HCT116 (cell line): Measurements from ENCODE around the gene NRTN. TPM values are rescaled to one million over a fixed set of nuclear protein-coding genes. Genes with fewer than 3 reads are reported as not detected.
"Not testable (repeated sequence)": the region's sequence is repeated elsewhere in the genome, so short reads cannot be mapped to it uniquely, and the experiment has no call there.

Experiments used
- ATAC-seq: fragments of 200-7000 bp; cut with Tn5 transposase; 2 replicates; pipeline ENCODE4 v1.9.1; 2020; ENCODE audit warnings: mild to moderate bottlenecking, moderate library complexity
- BruUV-seq: library from RNA; stranded (reverse); fragments of 400-500 nt; replicated peaks from 2 replicates; lab custom pipeline; 2021; lab: Mats Ljungman, UMichigan
- CTCF ChIA-PET: fragments of 300-600 bp; sonication (Branson Sonifier 250); formaldehyde crosslinking; loops from one replicate; lab custom pipeline; 2021; ENCODE audit warnings: antibody characterized with exemption; lab: Charles Lee
- POLR2A ChIA-PET: fragments of 300-600, 350-600 bp; sonication (Branson Sonifier 250); formaldehyde crosslinking; loops from one replicate; lab custom pipeline; 2021; ENCODE audit warnings: antibody characterized with exemption; lab: Charles Lee
- RAD21 ChIA-PET, 2 experiments: fragments of 300-600 bp; sonication (Branson Sonifier 250); formaldehyde crosslinking; loops; one replicate each; lab custom pipeline; 2023; ENCODE audit warnings: low total read pairs in 2 of 2; ENCODE audit not compliant: uncharacterized antibody in 2 of 2, unreplicated experiment in 2 of 2, low non-redundant PET in 1 of 2; lab: Charles Lee
- DNase-seq: peaks from one replicate; pipeline ENCODE4 v3.0.0-alpha.2; 2010; ENCODE audit warnings: low read depth, low spot score
- H2AFZ ChIP-seq: fragments of 200-600 bp; shearing (Covaris generic), sonication (generic); 2 replicates; pipeline ENCODE4 v1.6.1; 2017; ENCODE audit warnings: low read depth, mixed run types, mixed read lengths, antibody characterized with exemption, low read length; ENCODE audit not compliant: poor library complexity, severe bottlenecking
- H3K27ac ChIP-seq: 2 replicates; pipeline ENCODE4 v1.5.1; 2012; ENCODE audit warnings: low read depth, low read length
- H3K27me3 ChIP-seq: fragments of 200-600 bp; sonication (generic); 2 replicates; pipeline ENCODE4 v1.6.1; 2016; ENCODE audit warnings: mixed run types, low read length, mixed read lengths; ENCODE audit not compliant: insufficient read depth
- H3K36me3 ChIP-seq, 2 experiments: fragments of 200-500 bp in 1 of 2; fragments of 200-600 bp in 1 of 2; sonication (Bioruptor generic) in 1 of 2; sonication (generic) in 1 of 2; 2 replicates each; pipeline versions ENCODE4 v1.5.1 to v1.6.1; 2014 to 2016; ENCODE audit warnings: low read length in 2 of 2, inconsistent platforms in 1 of 2, mixed read lengths in 1 of 2, mixed run types in 1 of 2; ENCODE audit not compliant: insufficient read depth in 2 of 2, control insufficient read depth in 1 of 2
- H3K4me1 ChIP-seq, 2 experiments: fragments of 200-600 bp in 1 of 2; sonication (generic) in 1 of 2; 2 replicates each; pipeline versions ENCODE4 v1.5.1 to v1.6.1; 2012 to 2017; ENCODE audit warnings: low read length in 2 of 2, inconsistent platforms in 1 of 2, mild to moderate bottlenecking in 1 of 2, mixed read lengths in 1 of 2, mixed run types in 1 of 2, moderate library complexity in 1 of 2; ENCODE audit not compliant: insufficient read depth in 2 of 2, control insufficient read depth in 1 of 2
- H3K4me2 ChIP-seq: fragments of 200-600 bp; sonication (generic); 2 replicates; pipeline ENCODE4 v1.6.1; 2017; ENCODE audit warnings: mixed run types, low read length, mixed read lengths
- H3K4me3 ChIP-seq, 2 experiments: fragments of 200-600 bp in 1 of 2; sonication (generic) in 1 of 2; replicated peaks in 1 of 2; 2 replicates each; pipeline ENCODE4 v1.5.1; 2011 to 2016; ENCODE audit warnings: low read length in 2 of 2, control low read depth in 1 of 2, low read depth in 1 of 2, mild to moderate bottlenecking in 1 of 2, mixed read lengths in 1 of 2, mixed run types in 1 of 2
- H3K79me2 ChIP-seq: fragments of 200-600 bp; sonication (generic); 2 replicates; pipeline ENCODE4 v1.6.1; 2017; ENCODE audit warnings: mild to moderate bottlenecking, mixed run types, low read length, moderate library complexity, mixed read lengths; ENCODE audit not compliant: insufficient read depth
- H3K9ac ChIP-seq: fragments of 200-600 bp; sonication (generic); 2 replicates; pipeline ENCODE4 v1.6.1; 2016; ENCODE audit warnings: low read length, mixed read lengths
- H3K9me2 ChIP-seq: fragments of 200-600 bp; sonication (generic), shearing (Covaris generic); 2 replicates; pipeline ENCODE4 v1.6.1; 2017; ENCODE audit warnings: mixed run types, mild to moderate bottlenecking, moderate library complexity; ENCODE audit not compliant: insufficient read depth
- H3K9me3 ChIP-seq, 2 experiments: fragments of 200-500 bp in 1 of 2; fragments of 200-600 bp in 1 of 2; sonication (Bioruptor generic) in 1 of 2; sonication (generic) in 1 of 2; 2 replicates each; pipeline ENCODE4 v1.6.1; 2014 to 2017; ENCODE audit warnings: low read length in 2 of 2, mixed read lengths in 2 of 2, inconsistent platforms in 1 of 2, low read depth in 1 of 2, mild to moderate bottlenecking in 1 of 2, mixed run types in 1 of 2, moderate library complexity in 1 of 2; ENCODE audit not compliant: control insufficient read depth in 1 of 2, insufficient read depth in 1 of 2
- H4K20me1 ChIP-seq: fragments of 200-600 bp; sonication (generic), shearing (Covaris generic); 2 replicates; pipeline ENCODE4 v1.6.1; 2017; ENCODE audit warnings: mixed run types, mild to moderate bottlenecking, moderate library complexity; ENCODE audit not compliant: insufficient read depth
- CBX3 ChIP-seq: IDR thresholded peaks from 2 replicates; pipeline ENCODE4 v1.6.1; 2012; ENCODE audit warnings: low read depth
- CEBPB ChIP-seq: IDR thresholded peaks from 2 replicates; pipeline ENCODE4 v1.6.1; 2012; ENCODE audit warnings: low read depth
- ELF1 ChIP-seq: IDR thresholded peaks from 2 replicates; pipeline ENCODE4 v1.6.1; 2012; ENCODE audit warnings: low read depth, borderline replicate concordance
- EZH2phosphoT487 ChIP-seq: fragments of 200-600 bp; IDR thresholded peaks from 2 replicates; pipeline ENCODE4 v1.6.1; 2018; ENCODE audit warnings: antibody characterized with exemption, borderline replicate concordance
- FOSL1 ChIP-seq: IDR thresholded peaks from 2 replicates; pipeline ENCODE4 v1.6.1; 2012; ENCODE audit warnings: low read depth
- JUND ChIP-seq: IDR thresholded peaks from 2 replicates; pipeline ENCODE4 v1.6.1; 2012
- RAD21 ChIP-seq: IDR thresholded peaks from 2 replicates; pipeline ENCODE4 v1.6.1; 2012; ENCODE audit warnings: low read depth, mild to moderate bottlenecking
- SIN3A ChIP-seq: IDR thresholded peaks from 2 replicates; pipeline ENCODE4 v1.6.1; 2012; ENCODE audit warnings: low read depth
- SRF ChIP-seq: IDR thresholded peaks from 2 replicates; pipeline ENCODE4 v1.6.1; 2012; ENCODE audit warnings: low read depth
- TCF7L2 ChIP-seq: IDR thresholded peaks from 2 replicates; pipeline ENCODE4 v1.7.0; 2011; ENCODE audit warnings: borderline replicate concordance, inconsistent platforms; ENCODE audit not compliant: insufficient read depth, insufficient read length; ENCODE audit errors: extremely low read depth
- ZBTB33 ChIP-seq: IDR thresholded peaks from 2 replicates; pipeline ENCODE4 v1.6.1; 2011; ENCODE audit warnings: mild to moderate bottlenecking, low read length, moderate library complexity; ENCODE audit not compliant: insufficient replicate concordance; ENCODE audit errors: extremely low read depth
- intact Hi-C: fragments of 100-400 bp; cut with micrococcal nuclease; formaldehyde crosslinking; loops from 2 replicates; pipeline ENCODE4 v1.10.0; 2022
- total RNA-seq: library from RNA; stranded (reverse); gene quantifications from one replicate; pipeline ENCODE4 v1.2.1, GENCODE V29; 2021; ENCODE audit not compliant: unreplicated experiment
- TF ChIP-seq, protein P1 (sequence below): IDR thresholded peaks from 2 replicates; pipeline ENCODE4 v1.6.1; 2012; ENCODE audit warnings: low read depth

Gene NRTN
- total RNA-seq, 1 experiment from 2014 or later, result 11.5 TPM

GRCh38 chr19:5848621-5849020 lies 43.8 kb downstream of the NRTN start:
- H3K9me2 ChIP-seq, RAD21 ChIA-PET, BruUV-seq, H3K4me2 ChIP-seq, POLR2A ChIA-PET, H3K27ac ChIP-seq, intact Hi-C loops, H3K4me3 ChIP-seq, H3K79me2 ChIP-seq, DNase-seq, H4K20me1 ChIP-seq, H3K36me3 ChIP-seq, H3K9me3 ChIP-seq, H2AFZ ChIP-seq, H3K27me3 ChIP-seq, H3K9ac ChIP-seq, ATAC-seq: not testable (repeated sequence)
- CTCF ChIA-PET, result interaction anchor here (0.8 kb wide), 1 partner anchor 9 kb away, joined by 3 read pairs; no protein-coding TSS in a partner anchor
- peaks cover 14 to 17% of the 10 kb centered on the region in 2 experiments for H3K4me1 ChIP-seq

DNA sequence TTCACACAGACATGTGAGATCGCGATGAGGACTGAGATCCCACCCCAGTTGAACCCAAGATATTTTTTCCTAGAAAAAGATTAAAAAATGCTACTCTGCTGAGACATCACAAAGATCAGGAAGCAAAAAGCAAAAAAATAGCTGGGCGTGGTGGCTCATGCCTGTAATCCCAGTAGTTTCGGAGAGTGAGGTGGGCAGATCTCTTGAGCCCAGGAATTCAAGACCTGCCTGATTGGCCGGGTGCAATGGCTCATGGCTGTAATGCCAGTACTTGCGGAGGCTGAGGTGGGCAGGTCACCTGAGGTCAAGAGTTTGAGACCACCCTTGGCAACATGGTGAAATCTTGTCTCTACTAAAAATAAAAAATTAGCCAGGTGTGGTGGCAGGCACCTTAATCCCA lies 45.3 kb downstream of the NRTN start:
- H3K27ac ChIP-seq, result no peak overlapping the region; the same call in 1 of the 2 replicates
- no peaks in the 10 kb centered on the region for H3K79me2 ChIP-seq
- BruUV-seq, result TSS peak; percentile 67
- H3K9ac ChIP-seq, result no peak overlapping the region
- H3K36me3 ChIP-seq, result no peaks in the 10 kb centered on the region
- H3K9me3 ChIP-seq, result no peaks in the 10 kb centered on the region
- H3K9me2 ChIP-seq, result no peaks in the 10 kb centered on the region
- DNase-seq (no peak), ATAC-seq (no peak)
- no peaks in the 10 kb centered on the region for H3K27me3 ChIP-seq
- H4K20me1 ChIP-seq, result no peaks in the 10 kb centered on the region
- H3K4me3 ChIP-seq, result no peak overlapping the region
- H3K4me1 ChIP-seq, result peaks cover 14 to 17% of the 10 kb centered on the region in 2 experiments
- no peak for TF ChIP-seq CEBPB
- TF ChIP-seq SIN3A, result no peak
- TF ChIP-seq EZH2phosphoT487, result no peak
- TF ChIP-seq CBX3, result no peak
- TF ChIP-seq, protein P1, sequence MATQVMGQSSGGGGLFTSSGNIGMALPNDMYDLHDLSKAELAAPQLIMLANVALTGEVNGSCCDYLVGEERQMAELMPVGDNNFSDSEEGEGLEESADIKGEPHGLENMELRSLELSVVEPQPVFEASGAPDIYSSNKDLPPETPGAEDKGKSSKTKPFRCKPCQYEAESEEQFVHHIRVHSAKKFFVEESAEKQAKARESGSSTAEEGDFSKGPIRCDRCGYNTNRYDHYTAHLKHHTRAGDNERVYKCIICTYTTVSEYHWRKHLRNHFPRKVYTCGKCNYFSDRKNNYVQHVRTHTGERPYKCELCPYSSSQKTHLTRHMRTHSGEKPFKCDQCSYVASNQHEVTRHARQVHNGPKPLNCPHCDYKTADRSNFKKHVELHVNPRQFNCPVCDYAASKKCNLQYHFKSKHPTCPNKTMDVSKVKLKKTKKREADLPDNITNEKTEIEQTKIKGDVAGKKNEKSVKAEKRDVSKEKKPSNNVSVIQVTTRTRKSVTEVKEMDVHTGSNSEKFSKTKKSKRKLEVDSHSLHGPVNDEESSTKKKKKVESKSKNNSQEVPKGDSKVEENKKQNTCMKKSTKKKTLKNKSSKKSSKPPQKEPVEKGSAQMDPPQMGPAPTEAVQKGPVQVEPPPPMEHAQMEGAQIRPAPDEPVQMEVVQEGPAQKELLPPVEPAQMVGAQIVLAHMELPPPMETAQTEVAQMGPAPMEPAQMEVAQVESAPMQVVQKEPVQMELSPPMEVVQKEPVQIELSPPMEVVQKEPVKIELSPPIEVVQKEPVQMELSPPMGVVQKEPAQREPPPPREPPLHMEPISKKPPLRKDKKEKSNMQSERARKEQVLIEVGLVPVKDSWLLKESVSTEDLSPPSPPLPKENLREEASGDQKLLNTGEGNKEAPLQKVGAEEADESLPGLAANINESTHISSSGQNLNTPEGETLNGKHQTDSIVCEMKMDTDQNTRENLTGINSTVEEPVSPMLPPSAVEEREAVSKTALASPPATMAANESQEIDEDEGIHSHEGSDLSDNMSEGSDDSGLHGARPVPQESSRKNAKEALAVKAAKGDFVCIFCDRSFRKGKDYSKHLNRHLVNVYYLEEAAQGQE, result no peak
- TF ChIP-seq RAD21, result no peak
- TF ChIP-seq ELF1, result no peak
- no peak for TF ChIP-seq ZBTB33
- no peak for TF ChIP-seq TCF7L2
- TF ChIP-seq SRF, result no peak
- no peak for TF ChIP-seq JUND
- TF ChIP-seq FOSL1, result no peak
- ChIA-PET POLR2A (interaction anchor here (0.7 to 1.7 kb wide), 5 partner anchors 10 to 1040 kb away, joined by 3 to 8 read pairs (median 5); partner anchors contain the start of gene DUS3L), CTCF (interaction anchor here (0.7 kb wide), 1 partner anchor 129 kb away, joined by 3 read pairs; no protein-coding TSS in a partner anchor), RAD21 (no interaction called here)
- H2AFZ ChIP-seq, result no peak overlapping the region
- intact Hi-C loops, result no loop called here
- H3K4me2 ChIP-seq, result peak overlapping the region; percentile 55; the same call in 1 of the 2 replicates
